Measurements from ENCODE around the gene NUP160.
A peak's percentile ranks its signal among the peaks of the same experiment; 100 is the strongest.
"Not testable (repeated sequence)": the region's sequence is repeated elsewhere in the genome, so short reads cannot be mapped to it uniquely, and the experiment has no call there.

Gene NUP160

DNA sequence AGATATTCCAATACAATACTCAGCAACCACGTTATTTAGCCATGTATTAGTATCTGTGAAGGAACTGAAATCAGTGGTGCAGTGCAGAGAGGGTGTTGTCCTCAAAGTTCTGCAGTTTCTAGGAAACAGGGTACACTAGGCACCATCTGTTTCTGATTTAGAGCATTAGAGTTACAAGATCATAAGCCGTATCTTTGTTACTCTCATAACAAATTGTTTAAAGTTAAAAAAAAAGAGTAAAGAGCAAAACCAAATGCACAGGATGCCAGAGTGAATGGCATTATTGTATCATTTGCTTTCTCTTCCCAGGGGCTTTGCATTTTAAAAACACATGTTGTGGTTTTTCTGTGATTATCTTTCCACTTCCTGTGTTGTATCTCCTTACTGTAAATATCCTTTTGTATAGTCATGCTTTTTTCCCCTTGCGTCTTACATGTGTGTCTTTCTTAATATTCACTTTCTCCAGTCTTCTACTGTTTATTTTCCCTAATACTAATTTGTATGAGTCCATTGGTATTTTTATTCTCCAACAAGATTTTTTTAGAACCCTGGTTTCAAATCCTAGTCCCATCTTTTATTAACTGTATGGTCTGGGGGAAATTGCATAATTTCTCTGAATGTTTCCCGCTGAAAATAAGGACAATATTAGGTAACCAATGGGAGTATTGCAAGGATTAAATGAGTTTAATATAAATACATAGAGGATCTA lies 15.2 kb upstream of the NUP160 start:
- DNase-seq, result no peak

GRCh38 chr11:47861728-47862127 lies 13.6 kb upstream of the NUP160 start:
- no peak for DNase-seq

DNA sequence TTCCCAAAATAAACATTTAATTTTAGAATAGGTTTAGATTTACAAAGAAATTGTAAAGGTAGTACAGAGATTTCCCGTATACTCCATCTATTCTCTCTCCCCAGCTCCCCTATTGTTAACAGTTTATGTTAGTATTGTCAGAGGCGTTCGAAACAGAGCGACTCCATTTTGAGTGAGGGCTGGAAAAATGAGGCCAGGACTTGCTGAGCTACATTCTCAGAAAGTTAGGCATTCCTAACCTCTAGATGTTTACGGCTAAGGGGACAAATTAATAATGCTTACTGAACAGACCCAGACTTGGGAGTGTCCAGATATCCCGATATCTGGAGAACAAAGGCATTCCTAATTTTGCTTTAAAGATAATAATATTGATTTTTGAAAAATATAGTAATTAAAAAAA lies 12.4 kb upstream of the NUP160 start:
- DNase-seq, result no peak

DNA sequence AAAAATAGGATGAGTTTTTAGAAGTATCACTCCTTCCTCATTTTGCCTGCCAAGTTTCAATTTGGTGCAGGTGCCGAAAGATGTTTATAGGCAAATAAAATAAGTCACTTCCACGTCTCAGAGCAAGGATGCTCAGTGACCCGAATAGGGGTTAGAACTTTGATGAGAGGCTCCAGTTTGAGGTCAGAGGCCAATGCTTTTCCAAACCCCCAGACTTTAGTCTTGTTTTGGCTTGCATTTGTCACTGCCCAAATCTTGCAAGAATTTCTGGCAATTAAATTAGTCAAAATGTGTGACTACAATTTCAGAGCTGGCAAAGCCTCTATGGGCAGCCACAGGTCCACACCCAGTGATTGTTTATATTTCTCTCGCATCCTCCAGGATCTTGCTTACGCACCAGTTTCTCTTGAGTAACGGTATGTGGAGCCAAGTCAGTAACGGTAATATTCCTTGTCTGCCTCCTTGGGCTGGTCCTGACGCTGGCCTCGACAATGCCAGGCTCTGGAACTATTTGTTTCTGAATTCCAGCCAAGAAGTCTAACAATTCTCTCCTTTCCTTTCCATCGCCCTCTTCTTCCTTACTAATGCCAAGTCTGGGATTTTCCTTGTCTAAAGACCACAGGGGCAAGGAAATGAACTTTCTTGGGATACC lies 9.9 kb upstream of the NUP160 start:
- no peak for DNase-seq

GRCh38 chr11:47857485-47857884 lies 9.3 kb upstream of the NUP160 start:
- DNase-seq, result no peak

GRCh38 chr11:47856186-47856585 lies 8.0 kb upstream of the NUP160 start:
- no peak for DNase-seq

GRCh38 chr11:47854667-47855066 lies 6.5 kb upstream of the NUP160 start:
- no peak for DNase-seq

- no peak for DNase-seq
These were observed 3.9 kb upstream of the NUP160 start for GRCh38 chr11:47852053-47852452.

DNA sequence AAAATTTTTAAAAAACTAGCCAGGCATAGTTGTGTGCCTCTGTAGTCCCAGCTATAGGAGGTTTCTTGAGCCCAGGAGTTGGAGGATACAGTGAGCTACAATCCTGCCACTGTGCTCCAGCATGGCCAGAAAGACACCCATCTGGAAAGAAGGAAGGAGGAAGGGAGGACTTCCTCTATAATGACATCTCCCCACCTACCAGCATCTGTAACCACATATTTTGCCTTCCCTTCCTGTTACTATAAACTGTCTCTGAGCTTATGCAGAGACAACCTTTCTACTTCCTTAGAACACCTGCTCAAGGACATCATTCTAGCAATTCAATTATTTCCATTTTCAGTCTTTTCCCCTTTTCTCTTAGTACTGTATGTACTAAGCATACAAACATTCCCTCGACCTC lies 2.2 kb upstream of the NUP160 start:
- no peak for DNase-seq

- DNase-seq, result no peak
These were observed 578 bp upstream of the NUP160 start for GRCh38 chr11:47848700-47849155.

DNA sequence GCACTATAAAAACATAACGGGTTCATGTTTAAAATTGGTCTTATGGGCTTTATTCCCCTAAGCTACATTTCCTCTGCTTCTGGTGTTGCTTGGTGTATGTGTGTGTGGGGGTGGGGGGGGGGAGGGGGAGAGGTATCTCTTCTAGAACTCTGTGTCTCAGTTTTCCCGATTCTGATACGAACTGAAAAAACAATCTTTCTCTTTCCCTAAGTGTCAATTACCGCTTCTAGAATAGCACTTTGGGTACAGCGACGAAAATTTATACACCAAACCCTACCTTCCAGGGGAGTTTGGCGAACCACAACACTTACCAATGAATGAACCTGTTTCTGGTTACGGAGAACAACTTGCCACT lies 636 bp downstream of the NUP160 start:
- no peak for DNase-seq

GRCh38 chr11:47846998-47847397 lies 1.2 kb downstream of the NUP160 start:
- no peak for DNase-seq

DNA sequence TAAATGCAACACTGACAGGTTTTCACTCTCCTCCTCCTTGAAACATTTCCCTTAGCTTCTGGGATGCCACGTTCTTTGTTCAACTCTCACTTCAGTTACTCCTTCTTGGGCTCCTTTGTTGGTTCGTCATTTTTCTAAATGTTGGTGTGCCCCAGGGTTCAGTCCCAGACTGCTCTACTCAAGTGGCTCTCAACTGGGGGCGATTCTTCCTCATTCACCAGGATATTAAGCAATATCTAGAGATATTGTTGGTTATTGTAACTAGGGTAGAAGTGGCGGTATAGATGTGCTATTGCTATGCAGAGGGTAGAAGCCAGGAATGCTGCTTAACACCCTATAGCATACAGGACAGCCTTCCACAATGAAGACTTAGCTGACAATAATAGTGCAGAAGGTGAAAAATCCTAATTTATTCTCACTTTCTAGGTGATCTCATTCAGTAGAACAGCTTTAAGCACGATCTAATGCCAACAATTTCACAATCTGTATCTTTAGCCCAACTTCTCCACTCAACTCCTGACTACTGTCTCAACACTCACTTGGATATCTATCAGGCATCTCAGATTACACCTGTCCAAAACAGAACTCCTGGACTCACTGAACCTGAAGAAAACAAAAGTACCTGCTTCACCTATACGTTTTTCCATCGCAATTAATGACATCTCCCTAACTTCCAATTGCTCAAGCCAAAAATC lies 4.6 kb downstream of the NUP160 start:
- DNase-seq, result no peak

GRCh38 chr11:47842749-47843148 lies 5.4 kb downstream of the NUP160 start:
- no peak for DNase-seq

GRCh38 chr11:47837929-47838328 lies 10.2 kb downstream of the NUP160 start:
- DNase-seq, result no peak

DNA sequence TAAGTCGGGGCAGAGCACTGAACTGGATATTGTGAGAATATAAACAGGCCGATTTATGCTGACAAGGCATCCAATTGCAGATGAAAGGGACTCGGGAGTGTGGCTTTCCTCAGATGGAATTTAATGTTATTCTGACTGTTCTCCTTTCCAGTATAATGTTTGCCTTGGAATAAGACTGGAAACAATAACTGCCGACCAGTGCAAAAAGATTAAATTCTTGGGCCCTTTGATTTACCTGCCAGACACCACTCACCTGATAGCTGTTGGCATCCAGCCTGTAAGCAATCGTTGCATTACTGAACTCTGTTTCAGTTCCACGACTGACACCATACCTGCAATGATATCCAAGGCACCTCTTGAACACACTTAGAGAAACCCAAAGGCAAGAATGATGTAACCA lies 10.9 kb downstream of the NUP160 start:
- no peak for DNase-seq

GRCh38 chr11:47830013-47830412 lies 18.1 kb downstream of the NUP160 start:
- DNase-seq, result not testable (repeated sequence)

GRCh38 chr11:47828284-47828683 lies 19.9 kb downstream of the NUP160 start:
- DNase-seq, result no peak

DNA sequence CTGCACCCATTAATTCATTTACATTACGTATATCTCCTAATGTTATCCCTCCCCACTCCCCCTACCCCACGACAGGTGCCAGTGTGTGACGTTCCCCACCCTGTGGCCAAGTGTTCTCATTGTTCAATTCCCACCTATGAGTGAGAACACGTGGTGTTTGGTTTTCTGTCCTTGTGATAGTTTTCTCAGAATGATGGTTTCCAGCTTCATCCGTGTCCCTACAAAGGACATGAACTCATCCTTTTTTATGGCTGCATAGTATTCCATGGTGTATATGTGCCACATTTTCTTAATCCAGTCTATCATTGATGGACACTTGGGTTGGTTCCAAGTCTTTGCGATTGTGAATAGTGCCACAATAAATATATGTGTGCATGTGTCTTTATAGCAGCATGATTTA lies 25.5 kb downstream of the NUP160 start:
- not testable (repeated sequence) for DNase-seq

DNA sequence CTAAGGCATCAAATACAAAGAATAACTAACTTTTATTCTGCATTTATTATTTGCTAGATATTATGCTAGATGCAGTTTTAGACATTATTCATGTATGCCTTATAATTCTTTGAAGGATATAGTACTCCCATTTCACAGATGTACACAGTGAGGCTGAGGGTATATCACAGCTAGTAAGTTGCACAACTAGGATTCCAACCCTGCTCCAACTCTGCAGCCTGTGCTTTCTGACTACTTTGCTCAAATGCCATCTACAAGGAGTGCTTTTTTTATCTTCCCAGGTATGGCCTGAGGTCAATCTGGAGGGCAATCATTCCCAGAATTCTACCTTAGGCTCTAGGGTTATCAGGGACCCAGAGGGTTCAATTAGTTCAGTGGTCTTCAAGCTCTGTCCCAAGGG lies 28.4 kb downstream of the NUP160 start:
- no peak for DNase-seq

DNA sequence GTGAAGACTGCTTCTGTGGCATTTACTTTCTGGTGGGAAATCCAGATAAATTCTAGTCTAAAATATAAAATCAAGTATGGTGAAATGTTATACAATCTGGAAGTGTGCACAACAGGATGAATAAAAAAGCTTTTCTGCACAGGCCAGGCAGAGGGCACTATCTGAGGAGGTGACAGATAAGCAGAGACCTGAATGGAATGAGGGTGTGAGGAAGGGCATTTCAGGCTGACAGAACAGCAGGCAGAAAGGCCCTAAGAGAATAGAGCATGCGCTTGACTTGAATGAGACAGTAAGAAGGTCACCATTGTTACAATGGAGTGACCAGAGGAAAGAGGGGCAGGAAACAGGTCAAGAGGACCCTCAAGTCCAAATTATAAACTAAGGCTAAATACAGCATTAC lies 47.4 kb downstream of the NUP160 start:
- DNase-seq, result no peak

DNA sequence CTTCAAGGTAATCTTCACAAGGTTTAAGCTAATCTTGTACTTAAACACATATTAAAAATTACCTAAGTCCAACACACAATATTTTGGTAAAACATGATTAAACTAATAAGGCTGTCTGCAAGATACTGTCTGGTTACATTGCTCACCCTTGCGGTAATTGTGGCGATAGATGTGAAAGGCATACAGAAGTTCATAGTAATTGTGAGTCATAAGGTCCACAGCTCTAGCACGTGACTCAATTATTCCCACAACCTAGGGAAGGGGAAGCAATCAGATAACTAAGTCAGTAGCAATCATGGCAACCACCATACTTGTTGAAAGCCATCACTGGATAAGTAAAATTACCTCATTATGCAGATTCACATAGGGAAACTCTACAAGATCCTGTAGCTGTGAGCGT lies 50.5 kb downstream of the NUP160 start:
- peak; percentile 22 for DNase-seq

DNA sequence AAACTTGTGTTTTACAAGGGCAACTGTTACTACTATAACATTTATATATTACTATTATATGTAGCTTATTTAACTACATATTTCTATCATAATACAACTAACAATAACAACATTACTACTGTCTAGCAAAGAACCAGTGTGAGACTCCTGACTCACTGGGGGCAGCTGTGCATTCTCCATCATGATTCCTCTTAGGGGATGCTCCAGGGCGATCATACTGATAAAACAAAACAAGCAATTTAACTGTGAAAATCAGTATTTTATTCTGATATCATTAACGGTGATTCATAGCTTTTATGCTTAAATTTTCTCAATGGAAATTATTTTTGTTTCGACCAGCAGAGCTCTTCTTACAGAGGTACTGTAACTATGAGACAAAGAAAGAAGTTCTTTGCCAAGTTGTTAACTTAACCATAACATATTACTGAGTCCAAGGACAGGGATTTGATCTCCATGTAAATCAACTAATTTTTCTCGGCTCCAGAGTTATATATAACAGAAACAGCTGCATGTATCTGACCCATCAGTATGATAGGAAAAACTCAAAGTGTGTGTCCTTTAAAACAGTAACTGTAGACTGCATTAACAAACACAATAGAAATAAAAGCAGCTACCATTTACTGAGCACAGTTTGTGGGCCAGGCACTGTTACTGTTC lies 56.2 kb downstream of the NUP160 start:
- no peak for DNase-seq

GRCh38 chr11:47790017-47790416 lies 58.1 kb downstream of the NUP160 start:
- DNase-seq, result not testable (repeated sequence)

Data from activated CD8-positive, alpha-beta memory T cell treated with anti-CD3 and anti-CD28 coated beads, Interleukin-2, amount 50 U/mL, for 4 hours (primary cell).